Measurements from ENCODE around the gene TCN2.
"Not testable (repeated sequence)": the region's sequence is repeated elsewhere in the genome, so short reads cannot be mapped to it uniquely, and the experiment has no call there.

The TCN2 gene

DNA sequence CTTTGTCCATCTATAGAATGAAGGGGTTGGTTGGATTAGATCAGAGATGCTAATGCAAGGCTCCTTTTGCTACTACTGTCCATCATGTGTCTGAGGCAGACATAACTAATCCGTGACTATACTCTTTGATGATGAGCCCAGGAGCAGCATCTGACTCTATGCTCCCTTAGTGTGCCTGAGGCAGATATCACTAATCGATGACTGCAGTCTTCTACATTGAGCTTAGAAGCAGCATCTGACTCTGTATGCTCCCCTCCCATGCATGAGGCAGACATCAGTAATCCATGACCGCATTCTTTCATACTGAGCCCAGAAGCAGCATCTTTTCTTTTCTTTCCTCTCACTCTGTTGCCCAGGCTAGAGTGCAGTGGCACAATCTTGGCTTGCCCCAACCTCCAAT lies 4.2 kb downstream of the TCN2 start:
- no peak for DNase-seq

DNA sequence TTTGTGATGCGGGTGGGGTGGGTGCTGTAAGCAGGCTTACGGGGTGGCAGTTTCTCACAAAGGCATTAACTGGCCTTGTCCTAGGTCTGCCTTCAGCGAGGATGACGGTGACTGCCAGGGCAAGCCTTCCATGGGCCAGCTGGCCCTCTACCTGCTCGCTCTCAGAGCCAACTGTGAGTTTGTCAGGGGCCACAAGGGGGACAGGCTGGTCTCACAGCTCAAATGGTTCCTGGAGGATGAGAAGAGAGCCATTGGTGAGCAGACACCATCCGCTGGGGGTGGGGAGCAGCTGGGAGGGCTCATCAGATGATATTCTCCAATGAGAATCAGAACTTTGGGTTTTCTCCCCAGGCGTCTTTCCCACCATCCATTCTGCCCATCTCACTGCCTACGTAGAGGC lies 5.8 kb downstream of the TCN2 start:
- no peak for DNase-seq

DNA sequence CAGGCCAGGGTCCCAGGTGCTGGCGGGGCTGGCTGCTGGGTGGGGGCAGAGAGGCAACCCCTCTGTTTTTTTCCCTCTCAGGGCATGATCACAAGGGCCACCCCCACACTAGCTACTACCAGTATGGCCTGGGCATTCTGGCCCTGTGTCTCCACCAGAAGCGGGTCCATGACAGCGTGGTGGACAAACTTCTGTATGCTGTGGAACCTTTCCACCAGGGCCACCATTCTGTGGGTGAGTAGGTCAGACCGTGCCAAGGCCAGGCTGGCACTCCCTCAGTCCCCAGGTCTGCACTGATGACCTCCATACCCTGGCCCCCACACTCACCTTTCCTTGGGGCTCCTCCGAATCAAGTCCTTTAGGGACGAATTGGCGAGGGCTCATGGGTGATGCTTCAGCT lies 7.3 kb downstream of the TCN2 start:
- no peak for DNase-seq

DNA sequence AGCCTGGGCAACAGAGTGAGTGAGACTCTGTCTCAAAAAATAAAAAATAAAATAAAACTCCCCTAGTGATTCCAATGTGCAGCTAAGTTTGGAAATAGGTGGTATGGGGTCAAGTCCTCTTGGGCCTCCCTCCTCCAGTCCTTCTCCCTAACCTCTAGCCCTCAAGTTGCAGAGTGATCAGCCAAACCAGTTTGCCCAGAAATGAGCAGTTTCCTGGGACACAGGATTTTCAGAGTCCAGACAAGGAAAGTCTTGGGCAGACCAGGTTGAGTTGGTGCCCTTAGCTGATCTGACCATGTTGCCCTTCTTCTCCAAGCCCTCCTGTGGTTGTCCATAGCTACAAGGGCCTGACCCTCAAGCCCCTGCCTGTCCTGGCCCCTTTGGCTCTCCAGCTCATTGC lies 7.9 kb downstream of the TCN2 start:
- DNase-seq = no peak

DNA sequence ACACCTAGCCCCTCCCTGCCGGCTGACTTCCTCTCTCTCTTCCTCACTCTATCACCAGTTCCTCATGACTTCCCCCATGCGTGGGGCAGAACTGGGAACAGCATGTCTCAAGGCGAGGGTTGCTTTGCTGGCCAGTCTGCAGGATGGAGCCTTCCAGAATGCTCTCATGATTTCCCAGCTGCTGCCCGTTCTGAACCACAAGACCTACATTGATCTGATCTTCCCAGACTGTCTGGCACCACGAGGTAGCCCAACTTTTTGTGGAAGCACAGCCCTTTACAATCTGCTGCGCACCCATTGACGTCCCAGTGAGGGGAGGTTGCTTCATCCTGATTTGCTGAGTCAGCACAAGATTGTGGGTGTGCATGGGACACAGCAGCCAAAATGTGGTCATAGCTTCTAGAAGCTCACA lies 8.6 kb downstream of the TCN2 start:
- no peak for DNase-seq

DNA sequence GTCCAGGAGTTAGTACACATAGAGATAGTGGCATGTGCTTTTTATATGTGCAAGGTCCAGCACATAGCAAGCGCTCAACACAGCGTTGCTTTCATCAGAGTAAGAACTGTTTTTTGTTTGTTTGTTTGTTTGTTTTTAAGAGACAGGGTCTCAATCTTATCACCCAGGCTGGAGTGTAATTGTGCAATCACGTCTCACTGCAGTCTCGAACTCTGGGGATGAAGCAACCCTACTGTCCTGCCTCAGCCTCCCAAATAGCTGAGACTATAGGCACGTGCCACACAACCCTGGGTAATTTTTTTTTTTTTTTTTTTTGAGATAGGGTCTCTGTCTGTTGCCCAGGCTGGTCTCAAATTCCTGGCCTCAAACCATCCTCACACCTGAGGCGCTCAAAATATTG lies 10.8 kb downstream of the TCN2 start:
- no peak for DNase-seq

DNA sequence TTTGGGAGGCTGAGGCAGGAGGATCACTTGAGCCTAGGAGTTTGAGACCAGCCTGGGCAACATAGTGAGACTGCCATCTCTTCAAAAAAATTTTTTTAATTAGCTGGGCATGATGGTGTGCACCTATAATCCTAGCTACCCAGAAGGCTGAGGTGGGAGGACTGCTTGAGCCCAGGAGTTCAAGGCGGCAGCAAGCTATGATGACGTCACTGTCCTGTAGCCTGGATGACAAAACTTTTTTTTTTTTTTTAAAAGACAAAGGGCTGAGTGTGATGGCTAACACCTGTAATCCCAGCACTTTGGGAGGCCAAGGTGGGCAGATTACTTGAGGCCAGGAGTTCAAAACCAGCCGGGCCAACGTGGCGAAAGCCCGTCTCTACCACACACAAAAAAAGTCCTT lies 12.9 kb downstream of the TCN2 start:
- not testable (repeated sequence) for DNase-seq

DNA sequence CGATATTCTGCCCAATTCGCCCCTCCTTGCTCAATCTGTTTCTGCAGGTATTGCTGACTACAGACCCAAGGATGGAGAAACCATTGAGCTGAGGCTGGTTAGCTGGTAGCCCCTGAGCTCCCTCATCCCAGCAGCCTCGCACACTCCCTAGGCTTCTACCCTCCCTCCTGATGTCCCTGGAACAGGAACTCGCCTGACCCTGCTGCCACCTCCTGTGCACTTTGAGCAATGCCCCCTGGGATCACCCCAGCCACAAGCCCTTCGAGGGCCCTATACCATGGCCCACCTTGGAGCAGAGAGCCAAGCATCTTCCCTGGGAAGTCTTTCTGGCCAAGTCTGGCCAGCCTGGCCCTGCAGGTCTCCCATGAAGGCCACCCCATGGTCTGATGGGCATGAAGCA lies 19.4 kb downstream of the TCN2 start:
- DNase-seq = no peak

DNA sequence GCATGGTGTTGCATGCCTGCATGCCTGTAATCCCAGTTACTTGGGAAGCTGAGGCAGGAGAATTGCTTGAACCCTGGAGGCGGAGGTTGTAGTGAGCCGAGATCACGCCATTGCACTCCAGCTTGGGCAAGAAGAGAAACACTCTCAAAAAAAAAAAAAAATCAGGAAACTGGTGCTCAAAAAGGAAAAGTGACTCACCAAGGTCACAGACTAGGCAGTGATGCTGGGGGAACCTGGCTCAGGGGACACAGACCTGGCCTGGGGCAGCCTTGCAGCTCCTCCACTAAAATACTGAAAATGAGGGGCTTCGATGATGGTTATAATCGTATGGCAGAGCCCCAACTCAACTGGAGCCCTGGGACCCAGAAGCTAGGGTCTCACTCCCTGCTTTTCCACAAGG lies 20.5 kb downstream of the TCN2 start:
- DNase-seq = no peak

DNA sequence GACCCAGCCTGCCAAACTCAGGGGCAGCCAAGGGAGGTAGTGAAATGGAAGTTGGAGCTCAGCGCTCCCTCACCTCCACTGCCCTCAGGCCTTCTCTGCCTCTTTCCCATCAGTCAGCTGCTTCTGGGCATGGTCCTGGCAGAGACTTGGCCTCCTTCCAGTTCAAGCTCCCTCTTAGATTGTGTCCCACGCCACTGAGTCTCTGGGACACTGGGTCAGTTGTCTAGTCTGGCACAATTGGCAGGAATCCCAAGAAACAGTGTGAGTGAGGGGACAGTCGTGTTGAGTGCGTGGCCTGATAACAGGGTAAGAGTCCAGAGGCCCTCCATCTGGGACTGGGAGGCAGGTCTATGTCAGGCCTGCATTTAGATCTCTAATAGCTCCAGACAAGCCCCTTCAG lies 21.5 kb downstream of the TCN2 start:
- no peak for DNase-seq

DNA sequence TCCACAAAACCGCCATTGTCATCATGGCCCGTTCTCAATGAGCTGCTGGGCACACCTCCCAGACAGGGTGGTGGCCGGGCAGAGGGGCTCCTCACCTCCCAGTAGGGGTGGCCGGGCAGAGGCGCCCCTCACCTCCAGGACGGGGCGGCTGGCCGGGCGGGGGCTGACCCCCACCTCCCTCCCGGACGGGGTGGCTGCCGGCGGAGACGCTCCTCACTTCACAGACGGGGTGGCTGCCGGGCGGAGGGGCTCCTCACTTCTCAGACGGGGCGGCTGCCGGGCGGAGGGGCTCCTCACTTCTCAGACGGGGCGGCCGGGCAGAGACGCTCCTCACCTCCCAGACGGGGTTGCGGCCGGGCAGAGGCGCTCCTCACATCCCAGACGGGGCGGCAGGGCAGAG lies 24.5 kb downstream of the TCN2 start:
- not testable (repeated sequence) for DNase-seq

DNA sequence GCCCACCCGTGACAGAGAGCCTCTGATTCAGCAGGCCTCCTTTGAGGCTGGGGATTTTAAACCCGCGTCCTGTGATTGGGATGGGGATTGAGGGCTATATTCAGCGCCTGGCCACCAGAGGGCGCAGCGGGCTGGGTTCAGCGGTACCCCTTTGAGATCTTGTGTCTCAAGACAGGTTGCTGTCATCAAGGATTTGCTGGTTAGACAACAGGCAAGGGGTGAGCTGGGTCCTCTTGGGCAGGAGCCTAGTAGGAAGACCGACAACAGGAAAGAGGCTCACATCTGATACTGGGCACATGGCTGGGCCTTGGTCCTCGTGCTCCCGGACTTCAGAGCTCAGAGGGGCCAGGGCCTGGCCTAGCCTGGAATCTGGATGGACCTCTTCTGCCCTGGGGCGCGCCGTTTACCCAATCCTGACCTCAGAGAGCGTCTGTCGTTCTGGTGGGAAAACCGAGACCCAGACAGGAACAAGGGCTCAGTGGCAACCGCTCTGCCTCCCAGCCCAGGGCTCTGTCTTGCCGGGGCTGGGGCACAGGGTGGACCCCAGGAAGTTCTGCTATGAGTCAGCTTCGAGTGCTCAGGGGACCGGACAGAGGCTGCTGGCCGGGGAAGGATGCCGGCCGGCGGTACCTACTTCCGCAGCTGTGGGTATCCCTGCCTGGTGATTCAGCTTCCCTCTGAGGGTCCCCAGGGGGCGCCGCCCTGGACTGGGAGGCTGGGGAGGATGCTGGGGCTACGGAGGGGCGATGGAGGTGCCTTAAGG lies 27.7 kb downstream of the TCN2 start:
- peak; percentile 85 for DNase-seq

DNA sequence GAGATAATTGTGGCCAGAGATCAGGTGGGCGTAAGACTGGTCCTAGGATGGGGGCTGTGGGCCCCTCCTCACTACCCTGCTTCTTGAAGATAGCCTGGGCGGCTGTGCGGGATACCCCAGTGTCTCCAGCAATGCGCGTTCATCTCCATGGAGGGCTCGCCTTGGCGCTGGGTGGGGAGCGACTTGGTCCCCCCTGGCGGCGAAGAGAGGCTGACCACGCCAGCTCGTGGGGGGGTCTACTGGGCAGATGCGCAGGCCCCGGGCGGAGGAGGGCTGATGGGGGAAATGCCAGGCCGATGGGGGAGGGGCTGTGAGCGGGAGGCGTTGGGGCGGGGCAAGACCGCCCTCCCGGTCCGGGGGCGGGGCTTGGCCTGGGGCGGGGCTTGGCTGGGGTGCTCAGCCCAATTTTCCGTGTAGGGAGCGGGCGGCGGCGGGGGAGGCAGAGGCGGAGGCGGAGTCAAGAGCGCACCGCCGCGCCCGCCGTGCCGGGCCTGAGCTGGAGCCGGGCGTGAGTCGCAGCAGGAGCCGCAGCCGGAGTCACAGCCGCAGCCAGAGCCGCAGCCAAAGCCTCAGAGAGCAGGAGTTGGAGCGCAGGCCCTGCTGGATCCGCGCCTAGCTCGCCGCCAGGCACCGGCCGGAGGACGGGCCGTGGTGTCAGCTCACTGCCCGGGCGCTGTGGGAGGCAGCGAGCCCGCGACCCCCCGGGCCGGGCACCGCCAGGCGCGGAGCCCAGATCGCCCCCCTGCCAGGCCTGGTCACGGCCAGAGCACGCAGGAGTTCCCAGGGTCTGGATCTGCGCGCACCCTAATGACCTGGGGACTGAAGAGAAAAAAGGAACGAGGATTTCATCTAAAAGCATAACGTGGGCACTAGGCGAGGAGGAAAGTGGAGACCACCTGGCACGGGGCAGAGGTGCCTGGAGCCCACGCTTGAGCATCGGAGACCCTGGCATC lies 28.6 kb downstream of the TCN2 start, which contains the start of gene SLC35E4:
Gene SLC35E4 (plus strand): TSS at position 509 of the 953 bp plus-strand sequence. CDS start 670 bp downstream, outside the sequence.
- peak; percentile 93 for DNase-seq

DNA sequence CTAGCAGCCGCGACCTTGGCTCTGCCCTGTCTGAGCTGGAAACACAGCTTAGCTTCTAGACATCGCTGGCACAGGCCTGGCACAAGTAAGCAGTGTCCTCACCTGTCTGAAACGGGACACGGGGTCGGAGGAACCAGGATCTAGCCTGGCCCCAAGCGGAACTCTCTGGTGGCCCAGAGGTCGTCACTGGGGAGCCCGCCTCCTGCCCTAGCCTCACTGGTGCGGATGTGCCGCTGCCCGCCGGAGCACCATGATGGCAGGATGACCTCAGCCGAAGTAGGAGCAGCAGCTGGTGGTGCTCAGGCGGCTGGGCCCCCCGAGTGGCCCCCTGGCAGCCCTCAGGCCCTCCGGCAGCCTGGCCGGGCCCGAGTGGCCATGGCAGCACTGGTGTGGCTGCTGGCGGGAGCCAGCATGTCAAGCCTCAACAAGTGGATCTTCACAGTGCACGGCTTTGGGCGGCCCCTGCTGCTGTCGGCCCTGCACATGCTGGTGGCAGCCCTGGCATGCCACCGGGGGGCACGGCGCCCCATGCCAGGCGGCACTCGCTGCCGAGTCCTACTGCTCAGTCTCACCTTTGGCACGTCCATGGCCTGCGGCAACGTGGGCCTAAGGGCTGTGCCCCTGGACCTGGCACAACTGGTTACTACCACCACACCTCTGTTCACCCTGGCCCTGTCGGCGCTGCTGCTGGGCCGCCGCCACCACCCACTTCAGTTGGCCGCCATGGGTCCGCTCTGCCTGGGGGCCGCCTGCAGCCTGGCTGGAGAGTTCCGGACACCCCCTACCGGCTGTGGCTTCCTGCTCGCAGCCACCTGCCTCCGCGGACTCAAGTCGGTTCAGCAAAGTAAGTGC lies 29.5 kb downstream of the TCN2 start:
- no peak for DNase-seq

DNA sequence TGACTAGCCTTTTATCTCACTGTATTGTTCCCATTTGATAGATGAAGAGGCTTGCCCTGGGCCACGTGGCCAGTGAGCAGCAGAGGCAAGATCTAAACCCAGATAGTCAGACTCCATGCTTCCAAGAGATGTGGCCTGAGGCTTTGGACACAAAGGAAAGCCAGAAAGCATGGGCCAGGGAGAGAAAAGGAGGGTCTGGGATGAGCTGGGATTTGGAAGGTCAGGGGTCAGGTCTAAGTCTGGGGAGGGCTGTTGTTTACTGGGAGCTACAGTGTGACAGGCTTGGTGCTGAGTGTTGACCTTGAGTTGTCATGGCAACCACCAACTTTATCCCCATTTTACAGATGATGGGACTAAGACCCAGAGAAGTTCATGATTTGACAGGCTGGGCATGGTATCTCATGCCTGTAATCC lies 30.7 kb downstream of the TCN2 start:
- DNase-seq = no peak

DNA sequence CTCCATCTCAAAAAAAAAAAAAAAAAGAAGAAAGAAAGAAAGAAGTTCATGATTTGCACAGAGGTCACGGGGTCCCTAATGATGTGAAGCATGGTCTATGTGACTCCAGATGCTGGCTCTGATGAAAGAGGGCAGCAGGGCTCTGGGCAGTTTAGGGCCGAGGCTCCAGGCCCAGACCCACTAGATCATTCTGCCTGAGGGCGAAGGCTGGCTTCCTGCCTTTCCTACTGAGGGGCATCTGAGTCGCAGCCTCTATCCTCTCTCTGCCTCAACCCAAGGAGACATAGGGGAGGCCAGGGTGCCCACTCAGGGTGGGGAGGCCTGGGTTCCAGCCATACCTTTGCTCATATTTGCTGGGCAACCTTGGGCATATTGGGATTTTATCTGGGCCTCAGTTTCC lies 33.4 kb downstream of the TCN2 start:
- no peak for DNase-seq

DNA sequence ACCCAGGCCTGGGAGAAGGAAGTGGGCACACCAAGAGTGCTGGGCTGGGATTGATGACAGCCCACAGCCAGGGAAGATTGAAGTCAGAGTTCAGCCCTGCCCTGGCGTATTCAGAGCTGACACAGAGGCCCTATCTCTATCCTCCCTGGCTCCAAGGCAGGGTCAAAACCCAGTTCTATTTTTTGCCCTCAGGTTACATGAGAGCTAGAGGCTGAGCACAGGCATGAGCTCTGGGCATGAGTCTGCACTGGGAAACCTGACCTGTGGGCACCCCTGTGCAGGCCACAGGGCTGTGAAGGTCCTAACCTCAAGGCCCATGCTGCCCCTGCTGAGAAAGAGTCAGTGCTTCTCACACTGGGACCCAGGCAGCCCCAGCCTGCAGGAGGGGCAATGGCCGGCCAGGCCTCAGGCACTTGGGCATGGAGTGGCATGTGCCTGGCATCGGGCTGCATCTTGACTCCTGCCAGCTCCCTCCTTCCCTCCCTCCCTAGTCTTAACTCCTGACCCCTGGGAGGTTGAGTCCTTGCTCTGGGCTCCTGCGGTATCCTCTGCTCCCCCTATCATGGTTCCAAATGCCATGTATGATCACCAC lies 34.0 kb downstream of the TCN2 start:
- no peak for DNase-seq

DNA sequence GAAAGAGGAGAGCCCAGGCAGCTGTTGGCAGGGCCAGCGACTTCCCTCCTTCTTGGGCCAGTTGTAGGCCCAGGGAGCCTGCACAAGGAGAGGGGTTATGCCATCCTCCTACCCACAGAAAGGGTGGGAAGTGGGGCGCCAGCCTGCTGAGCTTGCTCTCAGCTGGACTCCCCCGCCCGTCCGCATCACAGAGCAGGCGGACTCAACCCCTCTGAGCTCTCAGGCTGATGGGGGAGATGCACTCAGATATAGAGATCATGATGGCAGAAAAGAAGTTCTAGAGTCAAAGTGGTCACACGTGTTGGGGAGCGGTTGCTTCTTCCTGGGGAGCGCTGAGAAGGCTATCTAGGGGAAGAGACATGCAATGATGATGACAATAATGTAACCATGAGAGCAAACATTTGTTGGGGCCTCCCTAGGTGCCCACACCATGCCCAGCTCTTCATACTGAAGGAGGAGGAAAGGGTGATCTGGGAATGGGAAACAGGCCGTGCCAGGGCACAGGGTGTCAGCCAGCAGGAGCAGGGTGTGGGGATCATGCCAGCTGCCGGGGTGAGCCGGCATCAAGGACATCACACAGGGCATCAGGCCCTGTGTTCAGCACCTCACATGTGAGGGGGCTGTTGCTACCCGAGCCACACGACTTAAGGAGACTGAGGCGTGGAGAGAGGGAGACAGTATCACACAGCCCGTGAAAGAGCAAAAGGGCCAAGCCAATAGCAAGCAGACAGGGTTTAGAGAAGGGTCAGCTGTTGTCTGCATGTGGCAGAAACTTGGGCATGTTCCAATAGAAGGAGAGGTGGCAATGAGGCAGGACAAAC lies 36.3 kb downstream of the TCN2 start:
- DNase-seq = no peak

DNA sequence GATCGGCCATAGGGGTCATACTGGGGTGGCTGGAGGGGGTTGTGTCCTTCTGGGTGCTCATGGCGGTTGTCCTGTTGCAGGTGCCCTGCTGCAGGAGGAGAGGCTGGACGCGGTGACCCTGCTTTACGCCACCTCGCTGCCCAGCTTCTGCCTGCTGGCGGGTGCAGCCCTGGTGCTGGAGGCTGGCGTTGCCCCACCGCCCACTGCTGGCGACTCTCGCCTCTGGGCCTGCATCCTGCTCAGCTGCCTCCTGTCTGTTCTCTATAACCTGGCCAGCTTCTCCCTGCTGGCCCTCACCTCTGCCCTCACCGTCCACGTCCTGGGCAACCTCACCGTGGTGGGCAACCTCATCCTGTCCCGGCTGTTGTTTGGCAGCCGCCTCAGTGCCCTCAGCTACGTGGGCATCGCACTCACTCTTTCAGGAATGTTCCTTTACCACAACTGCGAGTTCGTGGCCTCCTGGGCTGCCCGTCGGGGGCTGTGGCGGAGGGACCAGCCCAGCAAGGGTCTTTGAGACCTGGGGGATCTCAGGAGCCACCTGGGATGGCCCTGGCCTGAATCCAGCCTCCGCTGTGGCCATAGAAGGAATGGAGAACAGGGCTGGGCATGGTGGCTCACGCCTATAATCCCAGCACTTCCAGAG lies 39.7 kb downstream of the TCN2 start:
- DNase-seq = no peak

DNA sequence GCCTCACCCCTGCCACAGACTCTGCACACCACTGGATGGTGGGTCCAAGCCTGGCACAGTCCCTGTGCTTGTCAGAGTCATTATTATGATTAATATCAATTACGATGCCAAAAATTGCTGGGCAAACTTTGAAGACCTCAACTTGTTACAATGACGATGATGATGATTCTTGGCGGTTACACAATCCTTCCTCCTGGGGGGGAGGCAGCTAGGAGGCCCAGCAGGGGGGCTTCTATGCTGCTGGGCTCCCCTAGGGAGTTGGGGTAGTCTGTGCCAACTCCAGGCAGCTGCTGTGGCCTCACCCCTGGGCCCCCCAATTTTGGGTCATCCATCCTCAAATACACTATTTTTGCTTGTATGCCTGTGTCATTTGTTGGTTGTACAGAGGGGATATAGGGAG lies 40.6 kb downstream of the TCN2 start:
- DNase-seq = no peak

DNA sequence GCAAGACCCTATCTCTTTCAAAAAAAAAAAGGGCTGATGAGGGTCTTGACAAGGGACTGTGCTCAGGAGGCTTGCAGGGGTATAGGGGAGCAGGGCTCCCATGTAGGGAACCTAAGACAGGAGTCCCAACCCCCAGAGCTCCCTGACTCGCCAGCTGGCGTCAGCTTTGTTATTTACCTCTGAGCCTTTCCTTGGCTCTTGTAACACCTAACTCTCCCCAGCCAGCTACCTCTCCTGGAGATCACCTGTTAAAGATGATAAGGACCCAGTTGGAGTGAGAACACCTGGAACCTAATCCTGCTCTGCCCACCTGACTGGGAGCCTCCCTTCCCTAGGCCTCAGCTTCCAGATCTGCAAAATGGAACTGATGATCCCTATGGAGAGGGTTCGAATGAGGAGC lies 41.9 kb downstream of the TCN2 start:
- DNase-seq = no peak
